GM18499 (cell line): ENCODE data around the gene TLE7.

Source experiments
- ATAC-seq: cut with Tn5 transposase; IDR thresholded peaks from one replicate; pipeline ENCODE4 v1.9.1; 2021; ENCODE audit warnings: moderate number of reproducible peaks; ENCODE audit not compliant: insufficient read depth, unreplicated experiment

TLE7 gene

DNA sequence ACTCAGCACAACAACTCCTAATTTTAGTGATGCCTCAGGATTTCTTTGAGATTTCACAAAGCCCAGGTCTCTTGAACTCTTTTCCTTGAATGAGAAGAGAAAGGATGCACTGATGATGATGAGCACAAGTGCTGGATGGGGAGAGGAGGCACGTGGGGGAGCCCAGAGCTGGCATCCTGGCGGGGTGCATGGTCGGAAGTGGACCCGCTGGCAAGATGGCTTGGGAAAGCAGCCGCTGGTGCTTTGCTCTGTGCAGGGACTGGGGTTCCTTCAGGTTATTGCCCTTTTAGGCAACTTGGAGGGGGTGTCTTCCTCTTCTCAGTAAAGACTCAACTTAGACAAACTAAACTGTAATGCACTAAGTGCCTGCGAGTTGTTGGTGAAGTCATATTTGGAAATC is 61.0 kb downstream of the TLE7 start:
- no peak for ATAC-seq
